Measurements from ENCODE around the gene DMD. TPM values are rescaled to one million over a fixed set of nuclear protein-coding genes. Genes with fewer than 3 reads are reported as not detected.

DMD gene
- total RNA-seq, 4 donors from 2014 or later: 18.7 to 69.5 (median 38.5) TPM

DNA sequence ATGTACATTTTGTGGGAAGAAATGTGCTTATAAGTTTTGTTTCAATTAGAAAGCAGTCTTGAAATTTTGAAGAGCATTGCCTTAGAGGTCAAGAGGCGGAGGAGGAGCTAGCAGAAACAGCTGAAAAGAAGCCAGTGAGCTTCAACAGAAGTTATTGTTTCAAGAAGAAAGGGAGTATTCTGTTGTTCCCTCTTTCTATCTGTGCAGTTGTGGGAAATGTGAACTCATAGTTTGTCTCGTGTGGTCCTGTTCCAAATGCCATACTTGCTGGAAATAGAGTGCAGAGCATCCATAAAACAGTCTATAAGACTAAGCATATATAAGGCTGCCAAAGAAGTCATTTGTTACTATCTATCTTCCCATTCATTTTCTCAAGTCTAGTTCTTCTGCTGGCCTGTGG lies 1015.7 kb downstream of the DMD start:
- no peaks in the 10 kb centered on the region for H3K36me3 ChIP-seq
- TF ChIP-seq POLR2AphosphoS5 (IDR thresholded peaks at IDR 0.05): no peak
- TF ChIP-seq POLR2A (IDR thresholded peaks at IDR 0.05): no peak
- TF ChIP-seq EP300 (IDR thresholded peaks at IDR 0.05): no peak
- TF ChIP-seq, protein P1, sequence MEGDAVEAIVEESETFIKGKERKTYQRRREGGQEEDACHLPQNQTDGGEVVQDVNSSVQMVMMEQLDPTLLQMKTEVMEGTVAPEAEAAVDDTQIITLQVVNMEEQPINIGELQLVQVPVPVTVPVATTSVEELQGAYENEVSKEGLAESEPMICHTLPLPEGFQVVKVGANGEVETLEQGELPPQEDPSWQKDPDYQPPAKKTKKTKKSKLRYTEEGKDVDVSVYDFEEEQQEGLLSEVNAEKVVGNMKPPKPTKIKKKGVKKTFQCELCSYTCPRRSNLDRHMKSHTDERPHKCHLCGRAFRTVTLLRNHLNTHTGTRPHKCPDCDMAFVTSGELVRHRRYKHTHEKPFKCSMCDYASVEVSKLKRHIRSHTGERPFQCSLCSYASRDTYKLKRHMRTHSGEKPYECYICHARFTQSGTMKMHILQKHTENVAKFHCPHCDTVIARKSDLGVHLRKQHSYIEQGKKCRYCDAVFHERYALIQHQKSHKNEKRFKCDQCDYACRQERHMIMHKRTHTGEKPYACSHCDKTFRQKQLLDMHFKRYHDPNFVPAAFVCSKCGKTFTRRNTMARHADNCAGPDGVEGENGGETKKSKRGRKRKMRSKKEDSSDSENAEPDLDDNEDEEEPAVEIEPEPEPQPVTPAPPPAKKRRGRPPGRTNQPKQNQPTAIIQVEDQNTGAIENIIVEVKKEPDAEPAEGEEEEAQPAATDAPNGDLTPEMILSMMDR (IDR thresholded peaks at IDR 0.05): no peak
- H3K9me3 ChIP-seq: no peaks in the 10 kb centered on the region
- DNase-seq (ENCODE audit: low spot score in 2 of 2): no peak
- no peaks in the 10 kb centered on the region for H3K27me3 ChIP-seq
- no peaks in the 10 kb centered on the region for H3K4me1 ChIP-seq
- H3K27ac ChIP-seq: no peak overlapping the region
- H3K4me3 ChIP-seq: no peak overlapping the region
- WGBS: 38% methylated on average over 2 of the region's 2 CpGs

DNA sequence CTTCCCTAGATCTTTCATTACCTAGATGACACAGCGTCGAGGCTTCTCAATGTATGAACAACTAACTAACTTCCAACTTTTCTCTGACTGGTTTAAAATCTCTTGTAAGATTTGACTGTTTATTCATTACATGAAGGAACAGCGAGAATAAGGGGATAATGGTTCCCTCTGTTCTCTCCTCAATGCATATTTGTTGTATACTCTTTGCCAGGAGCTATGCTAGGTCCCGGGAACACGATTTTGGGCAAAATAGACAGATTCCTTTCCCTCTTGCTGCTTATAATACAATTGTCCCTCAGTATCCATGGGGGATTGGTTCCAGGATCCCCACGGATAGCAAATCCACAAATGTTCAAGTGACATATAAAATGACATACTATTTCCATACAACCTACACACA lies 1020.0 kb downstream of the DMD start:
- 83% methylated on average over 6 of the region's 6 CpGs for WGBS
- no peak for TF ChIP-seq POLR2A (IDR thresholded peaks at IDR 0.05)
- TF ChIP-seq, protein P1 (IDR thresholded peaks at IDR 0.05): no peak
- no peak for TF ChIP-seq EP300 (IDR thresholded peaks at IDR 0.05)
- no peak for TF ChIP-seq POLR2AphosphoS5 (IDR thresholded peaks at IDR 0.05)
- H3K4me3 ChIP-seq: no peak overlapping the region
- H3K4me1 ChIP-seq: no peaks in the 10 kb centered on the region
- H3K36me3 ChIP-seq: no peaks in the 10 kb centered on the region
- no peak overlapping the region for H3K27ac ChIP-seq
- no peak for DNase-seq (ENCODE audit: low spot score in 2 of 2)
- no peaks in the 10 kb centered on the region for H3K9me3 ChIP-seq
- H3K27me3 ChIP-seq: no peaks in the 10 kb centered on the region

DNA sequence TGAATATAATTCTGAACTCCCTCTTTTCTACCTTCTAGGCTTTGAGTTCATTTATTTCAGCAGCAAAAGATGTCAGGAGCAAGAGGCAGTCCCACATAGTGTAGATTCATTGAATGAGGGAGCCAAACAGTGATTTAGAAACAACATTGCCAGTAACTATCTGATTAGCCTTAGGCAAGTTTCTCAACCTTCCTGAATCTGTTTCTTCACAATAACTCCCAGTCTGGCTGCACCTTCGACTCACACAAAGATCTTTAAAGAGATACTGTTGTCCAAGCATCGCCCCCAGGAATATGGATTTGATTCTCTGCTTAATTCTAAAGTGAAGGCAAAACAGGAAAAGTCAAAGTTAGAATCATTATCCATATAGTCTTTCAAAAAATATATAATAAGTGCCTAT lies 1026.2 kb downstream of the DMD start:
- Histone ChIP-seq H3K9me3 (no peaks in the 10 kb centered on the region), H3K4me3 (no peak overlapping the region), H3K36me3 (no peaks in the 10 kb centered on the region), H3K27me3 (no peaks in the 10 kb centered on the region), H3K27ac (no peak overlapping the region), H3K4me1 (no peaks in the 10 kb centered on the region)
- TF ChIP-seq, protein P1 (IDR thresholded peaks at IDR 0.05): no peak
- no peak for TF ChIP-seq POLR2AphosphoS5 (IDR thresholded peaks at IDR 0.05)
- TF ChIP-seq POLR2A (IDR thresholded peaks at IDR 0.05): no peak
- TF ChIP-seq EP300 (IDR thresholded peaks at IDR 0.05): no peak
- no peak for DNase-seq (ENCODE audit: low spot score in 2 of 2)
- 25% methylated on average over 2 of the region's 2 CpGs for WGBS

DNA sequence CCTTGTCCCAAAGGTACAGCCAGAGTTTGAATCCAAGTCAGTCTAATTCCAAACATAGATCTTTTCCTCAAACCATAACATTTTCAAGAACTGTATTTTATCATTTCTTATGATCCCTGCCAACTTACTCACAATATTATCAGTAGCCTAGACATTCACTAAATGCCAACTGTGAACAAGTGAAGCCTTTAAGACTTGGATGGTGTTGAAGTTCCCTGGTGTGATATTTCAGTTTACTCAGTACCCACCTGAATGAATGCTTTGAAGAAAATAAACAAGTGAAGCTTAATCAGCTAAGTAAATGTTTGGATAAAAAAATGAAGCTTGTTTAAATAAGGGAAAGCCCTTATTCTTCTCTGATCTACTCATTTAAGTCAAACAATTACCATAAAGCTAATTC lies 1028.3 kb downstream of the DMD start:
- no peak for TF ChIP-seq EP300 (IDR thresholded peaks at IDR 0.05)
- Histone ChIP-seq H3K9me3 (no peaks in the 10 kb centered on the region), H3K36me3 (no peaks in the 10 kb centered on the region)

DNA sequence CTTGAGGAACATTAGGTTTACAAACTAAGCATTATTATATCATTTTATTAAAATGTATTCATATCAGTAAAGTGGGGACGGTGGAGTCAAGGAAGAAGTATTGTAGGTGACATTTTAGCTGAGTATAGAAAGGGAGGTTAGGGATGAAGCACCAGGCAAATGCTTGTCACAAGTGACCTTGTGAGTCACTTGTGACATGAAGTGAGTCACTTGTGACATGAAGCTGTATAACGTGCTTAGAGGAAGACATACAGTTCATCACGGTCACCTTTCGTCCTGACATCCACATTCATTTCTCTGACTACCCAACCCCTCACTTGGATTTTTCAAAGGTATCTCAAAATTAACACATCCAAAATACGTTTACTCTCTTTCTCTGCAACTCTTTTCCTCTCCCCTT lies 1034.8 kb downstream of the DMD start:
- DNase-seq (ENCODE audit: low spot score in 2 of 2): no peak
- Histone ChIP-seq H3K27me3 (no peaks in the 10 kb centered on the region), H3K36me3 (no peaks in the 10 kb centered on the region), H3K4me1 (no peaks in the 10 kb centered on the region), H3K4me3 (no peak overlapping the region), H3K27ac (no peak overlapping the region), H3K9me3 (no peaks in the 10 kb centered on the region)
- no peak for TF ChIP-seq EP300 (IDR thresholded peaks at IDR 0.05)
- no peak for TF ChIP-seq POLR2AphosphoS5 (IDR thresholded peaks at IDR 0.05)
- no peak for TF ChIP-seq POLR2A (IDR thresholded peaks at IDR 0.05)
- TF ChIP-seq, protein P1 (IDR thresholded peaks at IDR 0.05): no peak
- 75% methylated on average over 5 of the region's 5 CpGs for WGBS

More for the DNA sequence above, 1028.3 kb downstream of the DMD start:
- DNase-seq (ENCODE audit: low spot score in 2 of 2): no peak
- Histone ChIP-seq H3K27me3 (no peaks in the 10 kb centered on the region), H3K27ac (no peak overlapping the region), H3K4me1 (no peaks in the 10 kb centered on the region), H3K4me3 (no peak overlapping the region)

DNA sequence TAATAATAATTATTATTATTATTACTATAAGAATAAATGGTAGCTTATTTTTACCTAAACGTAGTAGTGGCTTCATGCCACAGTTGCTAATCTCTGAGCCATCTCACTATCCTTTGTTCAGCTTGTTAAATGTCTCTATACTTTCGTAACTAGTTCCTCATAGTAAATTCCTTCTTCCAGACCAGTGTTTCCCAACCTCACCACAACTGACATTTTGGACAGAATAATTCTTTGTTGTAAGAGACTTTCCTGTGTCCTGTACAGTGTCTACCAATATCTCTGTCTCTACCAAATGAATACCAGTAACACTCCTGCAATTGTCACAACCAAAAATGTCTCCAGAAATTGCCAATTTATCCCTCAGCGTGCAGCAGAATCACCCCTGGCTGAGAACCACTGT lies 1040.9 kb downstream of the DMD start:
- H3K36me3 ChIP-seq: no peaks in the 10 kb centered on the region
- no peaks in the 10 kb centered on the region for H3K27me3 ChIP-seq
- no peak for TF ChIP-seq POLR2AphosphoS5 (IDR thresholded peaks at IDR 0.05)
- TF ChIP-seq, protein P1 (IDR thresholded peaks at IDR 0.05): no peak
- TF ChIP-seq POLR2A (IDR thresholded peaks at IDR 0.05): no peak
- no peak for TF ChIP-seq EP300 (IDR thresholded peaks at IDR 0.05)
- H3K4me1 ChIP-seq: no peaks in the 10 kb centered on the region
- H3K27ac ChIP-seq: no peak overlapping the region
- no peak overlapping the region for H3K4me3 ChIP-seq
- H3K9me3 ChIP-seq: no peaks in the 10 kb centered on the region
- WGBS: 70% methylated on average over 3 of the region's 3 CpGs
- no peak for DNase-seq (ENCODE audit: low spot score in 2 of 2)
